ENCODE results near the gene LYRM1.

DNA sequence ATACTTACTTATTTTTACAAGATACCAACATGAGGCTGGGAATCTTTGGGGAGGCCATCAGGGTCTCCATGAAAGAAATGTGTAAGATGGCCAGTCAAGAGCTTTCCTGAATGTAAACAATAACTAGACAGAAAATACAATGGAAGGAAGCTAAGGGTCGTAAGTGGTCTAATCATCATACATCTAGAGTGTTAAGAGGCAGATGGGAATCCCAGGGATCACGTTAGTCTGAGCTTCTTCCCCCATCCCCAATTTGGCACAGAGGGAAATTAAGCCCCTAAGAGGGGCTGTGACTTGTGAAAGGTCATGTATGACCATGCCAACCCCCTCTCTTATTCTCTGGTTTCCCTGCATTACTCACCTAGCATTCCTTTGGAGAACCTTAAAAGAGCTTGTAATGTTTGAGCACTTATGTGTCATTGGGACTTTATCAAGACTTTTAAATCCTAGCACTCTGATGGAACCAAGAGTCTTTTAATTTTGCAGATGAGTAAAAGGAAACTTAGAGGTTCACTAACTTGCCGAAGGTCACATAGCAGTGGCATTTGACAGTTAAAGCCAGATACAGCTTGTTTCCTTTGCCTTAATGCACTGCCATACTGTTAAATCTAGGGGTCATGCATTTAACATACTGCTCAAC, 46.5 kb upstream of the LYRM1 start:
- TF ChIP-seq, protein P1, sequence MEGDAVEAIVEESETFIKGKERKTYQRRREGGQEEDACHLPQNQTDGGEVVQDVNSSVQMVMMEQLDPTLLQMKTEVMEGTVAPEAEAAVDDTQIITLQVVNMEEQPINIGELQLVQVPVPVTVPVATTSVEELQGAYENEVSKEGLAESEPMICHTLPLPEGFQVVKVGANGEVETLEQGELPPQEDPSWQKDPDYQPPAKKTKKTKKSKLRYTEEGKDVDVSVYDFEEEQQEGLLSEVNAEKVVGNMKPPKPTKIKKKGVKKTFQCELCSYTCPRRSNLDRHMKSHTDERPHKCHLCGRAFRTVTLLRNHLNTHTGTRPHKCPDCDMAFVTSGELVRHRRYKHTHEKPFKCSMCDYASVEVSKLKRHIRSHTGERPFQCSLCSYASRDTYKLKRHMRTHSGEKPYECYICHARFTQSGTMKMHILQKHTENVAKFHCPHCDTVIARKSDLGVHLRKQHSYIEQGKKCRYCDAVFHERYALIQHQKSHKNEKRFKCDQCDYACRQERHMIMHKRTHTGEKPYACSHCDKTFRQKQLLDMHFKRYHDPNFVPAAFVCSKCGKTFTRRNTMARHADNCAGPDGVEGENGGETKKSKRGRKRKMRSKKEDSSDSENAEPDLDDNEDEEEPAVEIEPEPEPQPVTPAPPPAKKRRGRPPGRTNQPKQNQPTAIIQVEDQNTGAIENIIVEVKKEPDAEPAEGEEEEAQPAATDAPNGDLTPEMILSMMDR (conservative IDR thresholded peaks at IDR 0.05 in 1 of 2, IDR thresholded peaks at IDR 0.05 in 1 of 2; ENCODE audit: extremely low read depth in 1 of 2, insufficient read depth in 1 of 2, low read depth in 1 of 2, low read length in 2 of 2), result no peak
- TF ChIP-seq EZH2 (IDR thresholded peaks at IDR 0.05; ENCODE audit: borderline replicate concordance, low read length), result no peak
